Measurements from ENCODE around the gene IGHMBP2. TPM values are rescaled to one million over a fixed set of nuclear protein-coding genes. Genes with fewer than 3 reads are reported as not detected.

IGHMBP2 gene
- total RNA-seq, 2 experiments from 2014 or later, result 27.3 to 27.7 TPM

DNA sequence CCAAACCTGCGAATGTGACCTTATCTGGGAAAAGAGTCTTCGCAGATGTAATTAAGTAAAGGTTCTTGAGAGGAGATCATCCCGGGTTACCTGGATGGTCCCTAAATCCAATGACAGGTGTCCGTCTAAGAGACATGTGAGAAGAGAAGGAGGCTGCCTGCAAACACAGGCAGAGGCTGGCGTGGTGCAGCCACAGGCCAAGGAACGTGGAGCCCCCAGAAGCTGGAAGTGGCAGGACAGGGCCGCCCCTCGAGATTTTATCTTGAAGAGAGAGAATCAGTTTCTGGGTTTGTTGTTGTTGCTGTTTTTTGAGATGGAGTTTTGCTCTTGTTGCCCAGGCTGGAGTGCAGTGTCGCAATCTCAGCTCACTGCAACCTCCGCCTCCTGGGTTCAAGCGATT lies 43.5 kb downstream of the IGHMBP2 start:
- H3K27ac Mint-ChIP-seq, result no peak overlapping the region
- ATAC-seq (no peak), DNase-seq (no peak)
- H3K36me3 Mint-ChIP-seq, result no peaks in the 10 kb centered on the region
- CTCF ChIA-PET, result no interaction called here
- no peaks in the 10 kb centered on the region for H3K27me3 Mint-ChIP-seq
- H3K9me3 Mint-ChIP-seq (ENCODE audit: low read depth), result no peaks in the 10 kb centered on the region
- no peak overlapping the region for H3K4me3 Mint-ChIP-seq
- no peaks in the 10 kb centered on the region for H3K4me1 Mint-ChIP-seq

- CTCF ChIA-PET, result no interaction called here
- no peaks in the 10 kb centered on the region for H3K9me3 Mint-ChIP-seq (ENCODE audit: low read depth)
- H3K4me1 Mint-ChIP-seq, result no peaks in the 10 kb centered on the region
- H3K27ac Mint-ChIP-seq, result no peak overlapping the region
- no peaks in the 10 kb centered on the region for H3K27me3 Mint-ChIP-seq
- ATAC-seq, result no peak
- H3K36me3 Mint-ChIP-seq, result no peaks in the 10 kb centered on the region
- H3K4me3 Mint-ChIP-seq, result no peak overlapping the region
- no peak for DNase-seq
Measured at GRCh38 chr11:68948496-68948895, 44.8 kb downstream of the IGHMBP2 start.

GRCh38 chr11:68948935-68949334 lies 45.2 kb downstream of the IGHMBP2 start:
- H3K27me3 Mint-ChIP-seq, result no peaks in the 10 kb centered on the region
- H3K27ac Mint-ChIP-seq, result no peak overlapping the region
- H3K4me3 Mint-ChIP-seq, result no peak overlapping the region
- H3K9me3 Mint-ChIP-seq (ENCODE audit: low read depth), result no peaks in the 10 kb centered on the region
- H3K4me1 Mint-ChIP-seq, result no peaks in the 10 kb centered on the region
- DNase-seq (no peak), ATAC-seq (no peak)
- CTCF ChIA-PET, result no interaction called here
- H3K36me3 Mint-ChIP-seq, result no peaks in the 10 kb centered on the region

- peak; percentile 49 for ATAC-seq
- CTCF ChIA-PET, result no interaction called here
- H3K4me1 Mint-ChIP-seq, result peaks cover 1% of the 10 kb centered on the region
Measured at GRCh38 chr11:68950270-68950669, 46.6 kb downstream of the IGHMBP2 start.

DNA sequence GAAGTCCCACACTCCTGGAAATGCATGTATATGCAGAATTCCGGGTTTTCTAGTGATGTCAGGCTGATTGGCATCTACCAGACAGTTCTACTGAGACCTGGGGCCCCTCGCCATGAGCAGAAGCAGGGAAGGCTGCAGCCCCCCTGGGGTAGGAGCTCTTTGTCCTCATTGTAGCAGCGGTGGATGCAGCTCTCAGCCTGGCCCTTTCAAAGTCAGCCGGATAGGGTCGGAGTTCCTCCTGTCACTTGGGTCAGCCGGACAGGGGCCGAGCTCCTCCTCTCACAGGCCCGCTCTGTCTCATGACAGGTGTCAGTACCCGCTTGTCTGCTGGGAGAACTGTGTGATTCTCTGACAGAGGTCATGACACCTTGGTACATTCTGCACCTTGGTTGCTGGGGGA lies 47.1 kb downstream of the IGHMBP2 start:
- CTCF ChIA-PET, result interaction anchor here (1.4 kb wide), 1 partner anchor 13 kb away, joined by 4 read pairs; no protein-coding TSS in a partner anchor
- H3K27ac Mint-ChIP-seq, result no peak overlapping the region
- H3K4me3 Mint-ChIP-seq, result no peak overlapping the region
- H3K9me3 Mint-ChIP-seq (ENCODE audit: low read depth), result no peaks in the 10 kb centered on the region
- H3K4me1 Mint-ChIP-seq, result peaks cover 2% of the 10 kb centered on the region
- no peak for ATAC-seq
- no peaks in the 10 kb centered on the region for H3K27me3 Mint-ChIP-seq
- DNase-seq, result no peak
- no peaks in the 10 kb centered on the region for H3K36me3 Mint-ChIP-seq

More at GRCh38 chr11:68950270-68950669, 46.6 kb downstream of the IGHMBP2 start:
- Mint-ChIP-seq H3K27me3 (no peaks in the 10 kb centered on the region), H3K27ac (no peak overlapping the region), H3K36me3 (no peaks in the 10 kb centered on the region), H3K4me3 (no peak overlapping the region), H3K9me3 (ENCODE audit: low read depth) (no peaks in the 10 kb centered on the region)
- DNase-seq, result no peak

- H3K27ac Mint-ChIP-seq, result no peak overlapping the region
- DNase-seq (no peak), ATAC-seq (no peak)
- no peaks in the 10 kb centered on the region for H3K27me3 Mint-ChIP-seq
- H3K4me1 Mint-ChIP-seq, result peaks cover 2% of the 10 kb centered on the region
- CTCF ChIA-PET, result no interaction called here
- no peaks in the 10 kb centered on the region for H3K36me3 Mint-ChIP-seq
- H3K4me3 Mint-ChIP-seq, result no peak overlapping the region
- no peaks in the 10 kb centered on the region for H3K9me3 Mint-ChIP-seq (ENCODE audit: low read depth)
Measured at GRCh38 chr11:68954836-68955606, 51.3 kb downstream of the IGHMBP2 start.

DNA sequence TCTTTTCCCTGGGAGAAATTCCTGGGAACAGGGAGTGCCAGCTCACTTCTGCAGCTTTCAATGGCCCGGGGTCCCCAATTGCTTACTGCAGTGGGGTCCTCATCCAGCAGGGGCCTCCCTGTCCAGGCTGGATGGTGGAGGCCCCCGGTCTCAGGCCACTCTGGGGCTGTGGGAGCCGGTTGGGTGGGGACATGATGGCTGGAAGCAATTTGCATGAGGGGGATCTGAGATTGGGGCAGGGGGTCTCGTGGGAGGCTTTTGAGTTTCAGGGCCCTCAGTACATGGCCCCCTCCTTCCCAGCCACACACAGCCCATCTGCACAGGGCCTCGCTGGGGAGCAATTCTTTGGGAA lies 51.9 kb downstream of the IGHMBP2 start:
- CTCF ChIA-PET, result no interaction called here
- no peak overlapping the region for H3K4me3 Mint-ChIP-seq
- no peaks in the 10 kb centered on the region for H3K9me3 Mint-ChIP-seq (ENCODE audit: low read depth)
- DNase-seq (no peak), ATAC-seq (no peak)
- no peaks in the 10 kb centered on the region for H3K36me3 Mint-ChIP-seq
- no peak overlapping the region for H3K27ac Mint-ChIP-seq
- peaks cover 2% of the 10 kb centered on the region for H3K4me1 Mint-ChIP-seq
- no peaks in the 10 kb centered on the region for H3K27me3 Mint-ChIP-seq

GRCh38 chr11:68956142-68956541 lies 52.5 kb downstream of the IGHMBP2 start:
- H3K27ac Mint-ChIP-seq, result no peak overlapping the region
- H3K4me1 Mint-ChIP-seq, result peaks cover 2% of the 10 kb centered on the region
- ATAC-seq, result peak; percentile 36
- CTCF ChIA-PET, result no interaction called here
- no peaks in the 10 kb centered on the region for H3K36me3 Mint-ChIP-seq
- no peaks in the 10 kb centered on the region for H3K9me3 Mint-ChIP-seq (ENCODE audit: low read depth)
- H3K27me3 Mint-ChIP-seq, result no peaks in the 10 kb centered on the region
- H3K4me3 Mint-ChIP-seq, result no peak overlapping the region
- DNase-seq, result no peak

DNA sequence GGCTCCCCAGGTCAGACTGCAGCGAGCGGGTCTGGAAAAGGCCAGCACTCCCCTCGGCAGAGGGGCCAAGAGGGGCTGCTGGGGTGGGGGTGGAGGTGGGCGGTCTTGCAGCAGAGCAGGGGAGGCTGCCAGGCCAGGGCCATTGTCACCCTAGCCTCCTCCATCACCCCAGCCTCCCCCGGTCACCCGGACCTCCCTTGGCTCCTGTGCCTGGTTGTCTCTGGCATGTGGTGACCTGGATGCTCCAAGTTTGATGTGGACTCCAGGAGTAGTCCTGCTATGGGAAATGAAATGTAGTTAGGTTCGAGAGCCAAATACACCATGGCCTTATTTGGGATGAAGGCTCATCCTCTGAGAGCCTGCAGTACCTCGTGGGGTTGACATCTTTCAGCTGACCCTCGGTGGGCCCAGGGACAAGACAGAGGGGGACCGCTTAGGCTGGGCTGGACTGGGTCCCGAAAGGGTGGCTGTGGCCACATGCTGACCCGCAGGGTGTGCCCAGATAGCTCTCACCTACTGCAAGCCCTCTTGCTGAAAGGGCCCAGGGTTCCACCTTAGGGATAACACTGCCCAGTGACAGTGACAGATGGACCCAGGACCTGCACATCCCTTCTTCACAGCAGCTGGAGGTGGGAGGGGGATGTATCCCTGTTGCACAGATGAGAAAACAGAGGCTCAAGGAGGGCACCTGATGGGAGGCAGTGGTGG lies 53.0 kb downstream of the IGHMBP2 start:
- peaks cover 2% of the 10 kb centered on the region for H3K4me1 Mint-ChIP-seq
- no peak overlapping the region for H3K27ac Mint-ChIP-seq
- no peaks in the 10 kb centered on the region for H3K36me3 Mint-ChIP-seq
- H3K9me3 Mint-ChIP-seq (ENCODE audit: low read depth), result no peaks in the 10 kb centered on the region
- DNase-seq (no peak), ATAC-seq (no peak)
- H3K27me3 Mint-ChIP-seq, result no peaks in the 10 kb centered on the region
- CTCF ChIA-PET, result no interaction called here
- no peak overlapping the region for H3K4me3 Mint-ChIP-seq

GRCh38 chr11:68958211-68958610 lies 54.5 kb downstream of the IGHMBP2 start:
- CTCF ChIA-PET, result no interaction called here
- no peak overlapping the region for H3K4me3 Mint-ChIP-seq
- H3K36me3 Mint-ChIP-seq, result no peaks in the 10 kb centered on the region
- no peak overlapping the region for H3K27ac Mint-ChIP-seq
- no peak for DNase-seq
- no peak for ATAC-seq
- no peaks in the 10 kb centered on the region for H3K9me3 Mint-ChIP-seq (ENCODE audit: low read depth)
- no peaks in the 10 kb centered on the region for H3K27me3 Mint-ChIP-seq
- H3K4me1 Mint-ChIP-seq, result peaks cover 9% of the 10 kb centered on the region

DNA sequence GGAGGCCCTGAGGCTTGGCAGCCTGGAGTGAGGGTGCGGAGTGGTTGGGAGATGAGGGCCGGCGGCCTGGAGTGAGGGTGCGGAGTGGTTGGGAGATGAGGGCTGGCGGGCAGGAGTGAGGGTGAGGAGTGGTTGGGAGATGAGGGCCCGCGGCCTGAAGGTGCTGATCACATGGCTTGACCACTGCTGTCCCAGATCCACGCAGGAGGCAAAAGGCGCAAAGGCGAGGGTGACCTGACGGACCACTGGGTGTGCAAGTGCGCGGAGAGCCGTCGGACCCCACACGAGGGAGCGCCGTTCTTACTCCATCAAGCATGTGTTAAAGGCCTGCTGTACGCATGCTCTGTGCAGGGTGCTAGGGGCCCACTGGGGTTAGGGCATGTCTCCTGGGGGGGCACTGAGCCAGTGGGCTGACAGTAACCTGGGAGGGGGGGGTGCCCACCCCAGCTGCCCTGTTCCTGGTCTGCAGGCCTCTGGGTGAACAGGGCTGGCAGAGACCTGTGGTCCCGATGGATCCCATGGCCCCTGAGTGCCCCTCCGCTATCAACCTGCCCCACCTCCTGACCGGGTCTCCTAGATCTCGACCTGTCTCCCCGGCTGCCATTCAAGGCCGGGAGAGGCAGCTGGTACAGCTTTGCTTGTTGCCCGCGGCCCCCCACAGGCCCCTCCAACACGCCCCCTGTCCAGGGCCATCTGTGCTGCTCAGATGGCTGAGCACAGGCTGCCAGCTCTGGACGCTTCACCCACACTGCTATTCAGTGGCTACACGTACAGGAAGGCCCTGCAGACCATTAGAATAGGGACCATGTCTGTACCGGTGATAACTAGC lies 56.0 kb downstream of the IGHMBP2 start:
- H3K27me3 Mint-ChIP-seq, result no peaks in the 10 kb centered on the region
- no peak overlapping the region for H3K4me3 Mint-ChIP-seq
- no peaks in the 10 kb centered on the region for H3K9me3 Mint-ChIP-seq (ENCODE audit: low read depth)
- H3K36me3 Mint-ChIP-seq, result no peaks in the 10 kb centered on the region
- H3K4me1 Mint-ChIP-seq, result peaks cover 12% of the 10 kb centered on the region
- no peak for ATAC-seq
- no peak overlapping the region for H3K27ac Mint-ChIP-seq
- CTCF ChIA-PET, result no interaction called here
- DNase-seq, result no peak

DNA sequence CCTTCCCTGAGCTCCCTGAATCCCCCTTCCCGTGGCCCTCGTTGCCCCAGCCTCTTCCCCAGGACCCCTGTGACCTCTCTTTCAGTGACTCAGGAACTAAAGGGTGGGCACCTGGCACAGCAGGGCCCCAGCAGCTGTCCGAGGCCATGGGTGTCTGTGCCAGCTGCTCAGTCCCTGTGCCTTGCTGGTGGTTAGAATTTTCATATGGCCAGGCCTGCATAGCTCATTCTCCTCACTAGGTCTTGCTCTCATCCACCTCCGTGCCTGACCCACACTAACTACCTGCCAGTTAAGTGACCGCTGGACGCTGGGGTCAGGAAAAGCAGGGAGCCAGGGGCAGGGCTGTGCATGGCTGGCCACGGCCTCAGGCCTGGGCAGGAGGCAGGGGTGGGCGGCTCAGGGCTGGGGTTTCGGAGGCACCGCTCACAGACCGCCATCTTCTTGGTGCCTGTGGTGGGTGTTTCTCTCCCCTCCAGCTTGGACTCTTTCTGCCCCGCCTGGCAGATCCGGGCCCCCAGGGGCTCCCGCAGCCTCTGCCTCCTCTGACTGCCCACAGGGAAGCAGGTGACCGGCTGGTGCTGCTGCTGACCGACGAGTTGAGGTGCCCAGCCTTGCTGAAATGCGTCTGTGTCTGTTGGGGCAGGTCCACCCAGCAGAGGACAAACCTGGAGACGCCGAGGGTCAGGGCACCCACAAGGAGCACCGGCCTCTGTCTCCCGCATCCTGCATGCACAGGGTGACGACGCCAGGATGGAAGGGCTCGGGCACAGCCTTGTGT lies 56.8 kb downstream of the IGHMBP2 start:
- H3K36me3 Mint-ChIP-seq, result no peaks in the 10 kb centered on the region

GRCh38 chr11:68961245-68961644 lies 57.6 kb downstream of the IGHMBP2 start:
- CTCF ChIA-PET, result no interaction called here
- DNase-seq, result no peak

More for the DNA sequence above, 56.8 kb downstream of the IGHMBP2 start:
- CTCF ChIA-PET, result no interaction called here
- DNase-seq, result no peak
- no peak overlapping the region for H3K4me3 Mint-ChIP-seq
- H3K9me3 Mint-ChIP-seq (ENCODE audit: low read depth), result no peaks in the 10 kb centered on the region
- peaks cover 10% of the 10 kb centered on the region for H3K4me1 Mint-ChIP-seq
- no peak overlapping the region for H3K27ac Mint-ChIP-seq
- H3K27me3 Mint-ChIP-seq, result no peaks in the 10 kb centered on the region
- no peak for ATAC-seq

More at GRCh38 chr11:68961245-68961644, 57.6 kb downstream of the IGHMBP2 start:
- ATAC-seq, result no peak
- no peaks in the 10 kb centered on the region for H3K36me3 Mint-ChIP-seq
- H3K9me3 Mint-ChIP-seq (ENCODE audit: low read depth), result no peaks in the 10 kb centered on the region
- peaks cover 15% of the 10 kb centered on the region for H3K4me1 Mint-ChIP-seq
- H3K4me3 Mint-ChIP-seq, result no peak overlapping the region
- no peak overlapping the region for H3K27ac Mint-ChIP-seq
- H3K27me3 Mint-ChIP-seq, result no peaks in the 10 kb centered on the region

Measured in activated CD8-positive, alpha-beta memory T cell treated with anti-CD3 and anti-CD28 coated beads, Interleukin-2, amount 10 ng/mL, durations not matched to agents 7 days and 5 days (primary cell).